Colonic mucosa (tissue), 4 donors: ENCODE data around the gene SLC6A5. TPM values are rescaled to one million over a fixed set of nuclear protein-coding genes. Genes with fewer than 3 reads are reported as not detected.

Source experiments
- DNase-seq: peaks from one replicate; pipeline ENCODE4 v3.0.0-alpha.2; 2020
- H3K27ac ChIP-seq: fragments of 200-600 bp; one replicate; pipeline ENCODE4 v1.8.0; 2021
- H3K27me3 ChIP-seq: fragments of 200-600 bp; one replicate; pipeline ENCODE4 v1.8.0; 2021
- H3K36me3 ChIP-seq: fragments of 200-600 bp; one replicate; pipeline ENCODE4 v1.8.0; 2021
- H3K4me1 ChIP-seq: fragments of 200-600 bp; one replicate; pipeline ENCODE4 v1.8.0; 2021; ENCODE audit warnings: mild to moderate bottlenecking
- H3K4me3 ChIP-seq: fragments of 200-600 bp; one replicate; pipeline ENCODE4 v1.8.0; 2021
- H3K9ac ChIP-seq, 2 donors: one replicate each; pipeline ENCODE4 v1.7.0; 2013; ENCODE audit warnings: control low read depth in 2 of 2, low read depth in 2 of 2, low read length in 2 of 2
- H3K9me3 ChIP-seq: fragments of 200-600 bp; one replicate; pipeline ENCODE4 v1.8.0; 2021
- intact Hi-C: fragments of 100-400 bp; cut with DNase I; formaldehyde crosslinking; loops from one replicate; pipeline ENCODE4 v1.14.1; 2022
- total RNA-seq, 2 donors: library from RNA; stranded (reverse); fragmentation: NEBNext Ultra II Directional in 1 of 2; extraction: Animal tissue kit (Norgen Biotek cat#: 25700) in 1 of 2; gene quantifications; one replicate each; pipeline ENCODE4 v1.2.1, GENCODE V29; 2021
- TF ChIP-seq, protein P1 (sequence below): fragments of 200-600 bp; IDR thresholded peaks from one replicate; pipeline ENCODE4 v1.8.0; 2022; ENCODE audit warnings: antibody characterized with exemption, mild to moderate bottlenecking
- donor health status: healthy.
- donor health status: DM: no; HTN: no; CAD: no.
- donor health status: DM: no; HTN: no; CAD: no.

The SLC6A5 gene
- total RNA-seq, 2 donors from 2014 or later, result not detected

DNA sequence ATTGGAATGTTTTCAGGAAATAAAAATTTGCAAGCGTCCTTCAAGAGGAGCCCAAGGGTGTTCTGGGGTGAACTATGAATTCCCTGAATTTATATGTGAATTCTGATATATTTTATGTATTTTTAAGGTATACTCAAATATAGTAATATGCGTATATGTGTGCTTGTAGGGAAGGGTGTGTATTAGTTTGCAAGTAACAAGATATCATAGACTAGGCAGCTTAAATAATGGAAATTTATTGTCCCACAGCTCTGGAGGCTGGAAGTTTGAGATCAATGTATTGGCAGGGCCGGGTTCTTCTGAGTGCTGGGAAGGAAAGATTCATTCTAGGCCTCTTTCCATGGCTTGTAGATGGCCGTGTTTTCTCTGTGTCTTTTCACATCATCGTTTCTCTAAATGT lies 16.2 kb upstream of the SLC6A5 start:
- intact Hi-C loops, result no loop called here
- H3K9me3 ChIP-seq, result no peaks in the 10 kb centered on the region
- TF ChIP-seq, protein P1, sequence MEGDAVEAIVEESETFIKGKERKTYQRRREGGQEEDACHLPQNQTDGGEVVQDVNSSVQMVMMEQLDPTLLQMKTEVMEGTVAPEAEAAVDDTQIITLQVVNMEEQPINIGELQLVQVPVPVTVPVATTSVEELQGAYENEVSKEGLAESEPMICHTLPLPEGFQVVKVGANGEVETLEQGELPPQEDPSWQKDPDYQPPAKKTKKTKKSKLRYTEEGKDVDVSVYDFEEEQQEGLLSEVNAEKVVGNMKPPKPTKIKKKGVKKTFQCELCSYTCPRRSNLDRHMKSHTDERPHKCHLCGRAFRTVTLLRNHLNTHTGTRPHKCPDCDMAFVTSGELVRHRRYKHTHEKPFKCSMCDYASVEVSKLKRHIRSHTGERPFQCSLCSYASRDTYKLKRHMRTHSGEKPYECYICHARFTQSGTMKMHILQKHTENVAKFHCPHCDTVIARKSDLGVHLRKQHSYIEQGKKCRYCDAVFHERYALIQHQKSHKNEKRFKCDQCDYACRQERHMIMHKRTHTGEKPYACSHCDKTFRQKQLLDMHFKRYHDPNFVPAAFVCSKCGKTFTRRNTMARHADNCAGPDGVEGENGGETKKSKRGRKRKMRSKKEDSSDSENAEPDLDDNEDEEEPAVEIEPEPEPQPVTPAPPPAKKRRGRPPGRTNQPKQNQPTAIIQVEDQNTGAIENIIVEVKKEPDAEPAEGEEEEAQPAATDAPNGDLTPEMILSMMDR, result no peak
- no peaks in the 10 kb centered on the region for H3K27me3 ChIP-seq
- no peak for DNase-seq
- H3K27ac ChIP-seq, result no peak overlapping the region
- H3K9ac ChIP-seq, result no peak overlapping the region
- no peak overlapping the region for H3K4me3 ChIP-seq
- H3K36me3 ChIP-seq, result no peaks in the 10 kb centered on the region
- H3K4me1 ChIP-seq, result no peaks in the 10 kb centered on the region

GRCh38 chr11:20584093-20584774 lies 15.2 kb upstream of the SLC6A5 start:
- no peaks in the 10 kb centered on the region for H3K27me3 ChIP-seq
- H3K36me3 ChIP-seq, result no peaks in the 10 kb centered on the region
- H3K4me3 ChIP-seq, result no peak overlapping the region
- H3K9ac ChIP-seq, result no peak overlapping the region
- TF ChIP-seq, protein P1, result no peak
- intact Hi-C loops, result no loop called here
- no peak overlapping the region for H3K27ac ChIP-seq
- DNase-seq, result no peak
- no peaks in the 10 kb centered on the region for H3K9me3 ChIP-seq
- H3K4me1 ChIP-seq, result no peaks in the 10 kb centered on the region

GRCh38 chr11:20589796-20590195 lies 9.6 kb upstream of the SLC6A5 start:
- Histone ChIP-seq H3K9ac (no peak overlapping the region), H3K4me3 (no peak overlapping the region), H3K27ac (no peak overlapping the region), H3K36me3 (no peaks in the 10 kb centered on the region), H3K4me1 (no peaks in the 10 kb centered on the region), H3K27me3 (no peaks in the 10 kb centered on the region), H3K9me3 (no peaks in the 10 kb centered on the region)
- DNase-seq, result no peak
- intact Hi-C loops, result no loop called here
- TF ChIP-seq, protein P1, result no peak

DNA sequence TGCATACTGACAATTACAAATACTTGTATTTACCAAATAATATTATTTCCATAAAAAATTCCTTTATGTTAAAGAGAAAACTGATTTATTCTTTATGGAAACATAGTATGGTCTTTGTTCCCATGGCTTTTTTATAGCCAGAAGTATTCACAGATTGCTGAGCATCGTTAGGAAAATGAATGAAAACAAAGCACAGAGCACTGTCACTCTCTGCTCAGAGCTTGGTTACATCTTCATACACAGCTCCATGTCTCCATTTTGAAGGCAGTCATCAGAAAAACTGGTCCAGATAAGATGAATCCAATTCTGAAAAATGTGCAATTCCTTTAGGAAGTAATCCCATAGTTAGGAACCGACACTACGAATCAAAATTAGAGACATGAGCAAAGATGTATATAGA lies 9.0 kb upstream of the SLC6A5 start:
- TF ChIP-seq, protein P1, result no peak
- no peaks in the 10 kb centered on the region for H3K4me1 ChIP-seq
- no peaks in the 10 kb centered on the region for H3K27me3 ChIP-seq
- intact Hi-C loops, result no loop called here
- no peaks in the 10 kb centered on the region for H3K9me3 ChIP-seq
- H3K9ac ChIP-seq, result no peak overlapping the region
- H3K4me3 ChIP-seq, result no peak overlapping the region
- H3K36me3 ChIP-seq, result no peaks in the 10 kb centered on the region
- H3K27ac ChIP-seq, result no peak overlapping the region
- DNase-seq, result no peak

GRCh38 chr11:20592741-20593140 lies 6.7 kb upstream of the SLC6A5 start:
- TF ChIP-seq, protein P1, result no peak
- no peak overlapping the region for H3K4me3 ChIP-seq
- no peak overlapping the region for H3K27ac ChIP-seq
- H3K36me3 ChIP-seq, result no peaks in the 10 kb centered on the region
- H3K9me3 ChIP-seq, result no peaks in the 10 kb centered on the region
- DNase-seq, result no peak
- no peaks in the 10 kb centered on the region for H3K4me1 ChIP-seq
- no peak overlapping the region for H3K9ac ChIP-seq
- H3K27me3 ChIP-seq, result peaks cover 19% of the 10 kb centered on the region
- intact Hi-C loops, result no loop called here
